Adrenal gland (tissue), 5 donors: ENCODE measurements around the gene CIRBP.

Experiments
- CTCF ChIP-seq, 6 experiments: fragments of 450-650 bp in 4 of 6; fragments of 200-600 bp in 2 of 6; sonication (generic) in 1 of 6; IDR thresholded peaks; 1 replicate in 5 of 6; 2 replicates in 1 of 6; pipeline versions ENCODE4 v1.5.1 to v1.8.0; 2016 to 2021; ENCODE audit warnings: antibody characterized with exemption in 6 of 6, mild to moderate bottlenecking in 2 of 6, moderate library complexity in 1 of 6
- POLR2A ChIP-seq, 2 donors: fragments of 450-650 bp; IDR thresholded peaks; one replicate each; pipeline ENCODE4 v1.6.1; 2017; ENCODE audit warnings: antibody characterized with exemption in 2 of 2, mild to moderate bottlenecking in 2 of 2, moderate library complexity in 1 of 2
- donor health status: DM: no; HTN: no; CAD: no.

- TF ChIP-seq CTCF (IDR thresholded peaks at IDR 0.05) (no peak), POLR2A (IDR thresholded peaks at IDR 0.05) (no peak)
Observed at GRCh38 chr19:1281569-1282287, 12.6 kb downstream of the CIRBP start.
